HEK293 (cell line): ENCODE results near the gene EVC2.

ENCODE experiments used
- CTCF ChIA-PET: fragments of 350-600 bp; formaldehyde crosslinking; extraction: SDS; loops from one replicate; lab custom pipeline; 2021; ENCODE audit warnings: antibody characterized with exemption; lab: Yijun Ruan, JAX
- POLR2A ChIA-PET: fragments of 300-600 bp; formaldehyde crosslinking; extraction: SDS; loops from one replicate; lab custom pipeline; 2020; ENCODE audit warnings: antibody characterized with exemption, inconsistent platforms; lab: Yijun Ruan, JAX
- H3K27ac ChIP-seq: fragments of 200-500 bp; sonication (Bioruptor generic); 2 replicates; pipeline ENCODE4 v1.5.1; 2014; ENCODE audit warnings: low read depth, low read length, control low read depth, inconsistent platforms; ENCODE audit errors: extremely low read depth
- H3K36me3 ChIP-seq, 2 experiments: fragments of 200-500 bp in 1 of 2; sonication (Bioruptor generic) in 1 of 2; 1 replicate in 1 of 2; 2 replicates in 1 of 2; pipeline ENCODE4 v1.5.1; 2014 to 2017; ENCODE audit warnings: inconsistent platforms in 2 of 2, low read length in 2 of 2; ENCODE audit not compliant: control insufficient read depth in 2 of 2, insufficient read depth in 1 of 2
- H3K4me1 ChIP-seq: fragments of 200-500 bp; sonication (Bioruptor generic); 2 replicates; pipeline ENCODE4 v1.5.1; 2014; ENCODE audit warnings: mild to moderate bottlenecking, low read length, inconsistent platforms; ENCODE audit not compliant: control insufficient read depth, insufficient read depth
- H3K4me3 ChIP-seq: 2 replicates; pipeline ENCODE4 v1.5.1; 2011; ENCODE audit warnings: low read depth, mild to moderate bottlenecking, control low read depth, low read length, moderate library complexity
- H3K9me3 ChIP-seq: fragments of 200-500 bp; sonication (Bioruptor generic); 2 replicates; pipeline ENCODE4 v1.5.1; 2014; ENCODE audit warnings: low read depth, low read length, inconsistent platforms; ENCODE audit not compliant: control insufficient read depth, insufficient read depth
- EGR2 ChIP-seq: fragments of 450-650 bp; formaldehyde crosslinking; IDR thresholded peaks from 2 replicates; pipeline ENCODE4 v1.5.1; 2016; ENCODE audit warnings: low read depth, missing biosample characterization, missing genetic modification characterization
- KLF1 ChIP-seq: fragments of 450-650 bp; formaldehyde crosslinking; IDR thresholded peaks from 2 replicates; pipeline ENCODE4 v1.5.1; 2016; ENCODE audit warnings: missing biosample characterization, missing genetic modification characterization
- MZF1 ChIP-seq: fragments of 450-650 bp; formaldehyde crosslinking; IDR thresholded peaks from 2 replicates; pipeline ENCODE4 v1.5.1; 2017; ENCODE audit warnings: missing biosample characterization, missing genetic modification characterization, borderline replicate concordance
- SCRT1 ChIP-seq: fragments of 450-650 bp; formaldehyde crosslinking; IDR thresholded peaks from 2 replicates; pipeline ENCODE4 v1.5.1; 2016; ENCODE audit warnings: missing biosample characterization, missing genetic modification characterization, borderline replicate concordance
- SP7 ChIP-seq: fragments of 450-650 bp; formaldehyde crosslinking; IDR thresholded peaks from 2 replicates; pipeline ENCODE4 v1.5.1; 2016; ENCODE audit warnings: missing biosample characterization, missing genetic modification characterization
- TRIM28 ChIP-seq: IDR thresholded peaks from 2 replicates; pipeline ENCODE4 v1.6.1; 2011; ENCODE audit warnings: low read length, control low read depth, borderline replicate concordance
- YY2 ChIP-seq: fragments of 450-650 bp; formaldehyde crosslinking; IDR thresholded peaks from 2 replicates; pipeline ENCODE4 v1.5.1; 2016; ENCODE audit warnings: missing biosample characterization, missing genetic modification characterization
- ZFHX2 ChIP-seq: fragments of 450-650 bp; formaldehyde crosslinking; conservative IDR thresholded peaks from 2 replicates; pipeline ENCODE4 v1.5.1; 2016; ENCODE audit warnings: missing biosample characterization, missing genetic modification characterization
- ZNF132 ChIP-seq: fragments of 450-650 bp; formaldehyde crosslinking; IDR thresholded peaks from 2 replicates; pipeline ENCODE4 v1.5.1; 2017; ENCODE audit warnings: missing biosample characterization, missing genetic modification characterization, borderline replicate concordance
- ZNF146 ChIP-seq: fragments of 450-650 bp; formaldehyde crosslinking; IDR thresholded peaks from 2 replicates; pipeline ENCODE4 v1.5.1; 2016; ENCODE audit warnings: missing biosample characterization, missing genetic modification characterization
- ZNF18 ChIP-seq: fragments of 450-650 bp; formaldehyde crosslinking; IDR thresholded peaks from 2 replicates; pipeline ENCODE4 v1.5.1; 2016; ENCODE audit warnings: missing biosample characterization, missing genetic modification characterization
- ZNF335 ChIP-seq: fragments of 450-650 bp; formaldehyde crosslinking; conservative IDR thresholded peaks from 2 replicates; pipeline ENCODE4 v1.5.1; 2016; ENCODE audit warnings: missing biosample characterization, missing genetic modification characterization
- ZNF341 ChIP-seq: fragments of 450-650 bp; formaldehyde crosslinking; IDR thresholded peaks from 2 replicates; pipeline ENCODE4; 2016; ENCODE audit warnings: low read depth, missing biosample characterization, missing genetic modification characterization
- ZNF830 ChIP-seq: fragments of 450-650 bp; IDR thresholded peaks from 2 replicates; pipeline ENCODE4 v1.5.0; 2018; ENCODE audit warnings: missing biosample characterization, missing genetic modification characterization, low read depth, mild to moderate bottlenecking, moderate library complexity
- ZSCAN16 ChIP-seq: fragments of 450-650 bp; formaldehyde crosslinking; IDR thresholded peaks from 2 replicates; pipeline ENCODE4 v1.5.1; 2016; ENCODE audit warnings: missing biosample characterization, missing genetic modification characterization
- TF ChIP-seq, protein P1 (sequence below): fragments of 450-650 bp; formaldehyde crosslinking; IDR thresholded peaks from 2 replicates; pipeline ENCODE4 v1.5.1; 2016; ENCODE audit warnings: missing biosample characterization, missing genetic modification characterization
- TF ChIP-seq, protein P2 (sequence below): fragments of 450-650 bp; formaldehyde crosslinking; IDR thresholded peaks from 2 replicates; pipeline ENCODE4 v1.5.1; 2016; ENCODE audit warnings: missing biosample characterization, missing genetic modification characterization

The EVC2 gene

GRCh38 chr4:5676763-5677162 lies 31.6 kb downstream of the EVC2 start (continued):
- TF ChIP-seq, protein P1, sequence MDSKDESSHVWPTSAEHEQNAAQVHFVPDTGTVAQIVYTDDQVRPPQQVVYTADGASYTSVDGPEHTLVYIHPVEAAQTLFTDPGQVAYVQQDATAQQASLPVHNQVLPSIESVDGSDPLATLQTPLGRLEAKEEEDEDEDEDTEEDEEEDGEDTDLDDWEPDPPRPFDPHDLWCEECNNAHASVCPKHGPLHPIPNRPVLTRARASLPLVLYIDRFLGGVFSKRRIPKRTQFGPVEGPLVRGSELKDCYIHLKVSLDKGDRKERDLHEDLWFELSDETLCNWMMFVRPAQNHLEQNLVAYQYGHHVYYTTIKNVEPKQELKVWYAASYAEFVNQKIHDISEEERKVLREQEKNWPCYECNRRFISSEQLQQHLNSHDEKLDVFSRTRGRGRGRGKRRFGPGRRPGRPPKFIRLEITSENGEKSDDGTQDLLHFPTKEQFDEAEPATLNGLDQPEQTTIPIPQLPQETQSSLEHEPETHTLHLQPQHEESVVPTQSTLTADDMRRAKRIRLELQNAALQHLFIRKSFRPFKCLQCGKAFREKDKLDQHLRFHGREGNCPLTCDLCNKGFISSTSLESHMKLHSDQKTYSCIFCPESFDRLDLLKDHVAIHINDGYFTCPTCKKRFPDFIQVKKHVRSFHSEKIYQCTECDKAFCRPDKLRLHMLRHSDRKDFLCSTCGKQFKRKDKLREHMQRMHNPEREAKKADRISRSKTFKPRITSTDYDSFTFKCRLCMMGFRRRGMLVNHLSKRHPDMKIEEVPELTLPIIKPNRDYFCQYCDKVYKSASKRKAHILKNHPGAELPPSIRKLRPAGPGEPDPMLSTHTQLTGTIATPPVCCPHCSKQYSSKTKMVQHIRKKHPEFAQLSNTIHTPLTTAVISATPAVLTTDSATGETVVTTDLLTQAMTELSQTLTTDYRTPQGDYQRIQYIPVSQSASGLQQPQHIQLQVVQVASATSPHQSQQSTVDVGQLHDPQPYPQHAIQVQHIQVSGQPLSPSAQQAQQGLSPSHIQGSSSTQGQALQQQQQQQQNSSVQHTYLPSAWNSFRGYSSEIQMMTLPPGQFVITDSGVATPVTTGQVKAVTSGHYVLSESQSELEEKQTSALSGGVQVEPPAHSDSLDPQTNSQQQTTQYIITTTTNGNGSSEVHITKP (tag by site-specific recombination), result no peak
- no peak for TF ChIP-seq SP7 (tag by site-specific recombination)
- TF ChIP-seq TRIM28, result no peak
- TF ChIP-seq SCRT1 (tag by site-specific recombination), result no peak
- no peak for TF ChIP-seq ZNF146 (tag by site-specific recombination)
- no peak for TF ChIP-seq ZSCAN16 (tag by site-specific recombination)
- no peak for TF ChIP-seq ZNF132
- TF ChIP-seq YY2 (tag by site-specific recombination), result no peak
- TF ChIP-seq ZNF335, result no peak

- Histone ChIP-seq H3K4me1 (no peaks in the 10 kb centered on the region), H3K27ac (no peak overlapping the region), H3K9me3 (no peaks in the 10 kb centered on the region), H3K36me3 (no peaks in the 10 kb centered on the region), H3K4me3 (no peak overlapping the region)
- ChIA-PET POLR2A (no interaction called here), CTCF (no interaction called here)
- TF ChIP-seq ZNF830 (no peak), MZF1 (no peak), KLF1 (no peak), ZNF18 (tag by site-specific recombination) (no peak)
- TF ChIP-seq, protein P2, sequence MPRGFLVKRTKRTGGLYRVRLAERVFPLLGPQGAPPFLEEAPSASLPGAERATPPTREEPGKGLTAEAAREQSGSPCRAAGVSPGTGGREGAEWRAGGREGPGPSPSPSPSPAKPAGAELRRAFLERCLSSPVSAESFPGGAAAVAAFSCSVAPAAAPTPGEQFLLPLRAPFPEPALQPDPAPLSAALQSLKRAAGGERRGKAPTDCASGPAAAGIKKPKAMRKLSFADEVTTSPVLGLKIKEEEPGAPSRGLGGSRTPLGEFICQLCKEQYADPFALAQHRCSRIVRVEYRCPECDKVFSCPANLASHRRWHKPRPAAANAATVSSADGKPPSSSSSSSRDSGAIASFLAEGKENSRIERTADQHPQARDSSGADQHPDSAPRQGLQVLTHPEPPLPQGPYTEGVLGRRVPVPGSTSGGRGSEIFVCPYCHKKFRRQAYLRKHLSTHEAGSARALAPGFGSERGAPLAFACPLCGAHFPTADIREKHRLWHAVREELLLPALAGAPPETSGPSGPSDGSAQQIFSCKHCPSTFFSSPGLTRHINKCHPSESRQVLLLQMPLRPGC (tag by site-specific recombination), result no peak
Observed at GRCh38 chr4:5666741-5667140, 41.6 kb downstream of the EVC2 start.

GRCh38 chr4:5664778-5665177 lies 43.6 kb downstream of the EVC2 start:
- Histone ChIP-seq H3K36me3 (no peaks in the 10 kb centered on the region), H3K4me1 (no peaks in the 10 kb centered on the region), H3K4me3 (no peak overlapping the region), H3K9me3 (no peaks in the 10 kb centered on the region), H3K27ac (no peak overlapping the region)
- POLR2A ChIA-PET, result no interaction called here
- peak; percentile 100 for TF ChIP-seq EGR2
- peak; percentile 100 for TF ChIP-seq ZFHX2 (tag by site-specific recombination)
- TF ChIP-seq ZNF341 (tag by site-specific recombination), result no peak
- CTCF ChIA-PET, result no interaction called here
